Measurements from ENCODE around the gene PDE11A. TPM values are rescaled to one million over a fixed set of nuclear protein-coding genes. Genes with fewer than 3 reads are reported as not detected.

The PDE11A gene
- total and polyA plus RNA-seq, 2 experiments from 2014 or later, result 0.08 to 0.73 TPM

- Histone ChIP-seq H3K27ac (ENCODE audit: low read depth) (no peak overlapping the region), H3K27me3 (ENCODE audit: insufficient read depth) (no peaks in the 10 kb centered on the region), H3K79me2 (replicated peaks; ENCODE audit: insufficient read depth) (no peaks in the 10 kb centered on the region), H3K36me3 (ENCODE audit: insufficient read depth) (no peaks in the 10 kb centered on the region), H3K4me2 (no peak overlapping the region), H4K20me1 (replicated peaks; ENCODE audit: insufficient read depth) (no peaks in the 10 kb centered on the region), H2AFZ (no peak overlapping the region), H3K9me2 (ENCODE audit: insufficient read depth) (no peaks in the 10 kb centered on the region), H3F3A (replicated peaks; ENCODE audit: low read depth) (no peaks in the 10 kb centered on the region), H3K4me1 (ENCODE audit: insufficient read depth) (no peaks in the 10 kb centered on the region), H3K4me3 (no peak overlapping the region)
- Mint-ChIP-seq H3K9me3 (no peaks in the 10 kb centered on the region), H3K36me3 (ENCODE audit: low read depth) (no peaks in the 10 kb centered on the region), H3K27ac (no peak overlapping the region), H3K4me3 (no peak overlapping the region), H3K4me1 (no peaks in the 10 kb centered on the region), H3K27me3 (ENCODE audit: insufficient read depth, low read depth, poor library complexity) (no peaks in the 10 kb centered on the region)
- DNase-seq (ENCODE audit: low spot score) (no peak), ATAC-seq (no peak)
- TF ChIP-seq ZNF462 (CRISPR knock-in tag; IDR thresholded peaks at IDR 0.05) (no peak), CREB1 (CRISPR knock-in tag; IDR thresholded peaks at IDR 0.05; ENCODE audit: low read depth) (no peak), STAT1 (IDR thresholded peaks at IDR 0.05; ENCODE audit: unreplicated experiment) (no peak), ZNF331 (CRISPR knock-in tag; IDR thresholded peaks at IDR 0.05; ENCODE audit: low read depth) (no peak), ZNF114 (CRISPR knock-in tag; IDR thresholded peaks at IDR 0.05) (no peak), REST (IDR thresholded peaks at IDR 0.05; ENCODE audit: unreplicated experiment) (no peak), JUNB (IDR thresholded peaks at IDR 0.05; ENCODE audit: unreplicated experiment) (no peak), NANOG (IDR thresholded peaks at IDR 0.05; ENCODE audit: borderline replicate concordance) (no peak), EZH2phosphoT487 (IDR thresholded peaks at IDR 0.05; ENCODE audit: unreplicated experiment) (no peak), ETS1 (IDR thresholded peaks at IDR 0.05) (no peak), POLR2AphosphoS5 (IDR thresholded peaks at IDR 0.05; ENCODE audit: low read depth) (no peak), EZH2 (IDR thresholded peaks at IDR 0.05; ENCODE audit: low read depth, unreplicated experiment) (no peak)
These were observed 294.1 kb downstream of the PDE11A start for GRCh38 chr2:177778472-177778871.
